MCF 10A (cell line): ENCODE results near the gene LSM12. TPM values are rescaled to one million over a fixed set of nuclear protein-coding genes. Genes with fewer than 3 reads are reported as not detected.

Experiments used
- BruUV-seq: library from RNA; stranded (reverse); fragments of 400-500 nt; replicated peaks from 2 replicates; lab custom pipeline; 2021; lab: Mats Ljungman, UMichigan
- CTCF ChIA-PET: fragments of 300-600 bp; sonication (Branson Sonifier 250); formaldehyde crosslinking; extraction: SDS; loops from one replicate; lab custom pipeline; 2021; ENCODE audit warnings: antibody characterized with exemption, inconsistent platforms; lab: Yijun Ruan, JAX
- POLR2A ChIA-PET: fragments of 300-600, 350-650 bp; sonication (Branson Sonifier 250); formaldehyde crosslinking; extraction: SDS; loops from one replicate; lab custom pipeline; 2020; ENCODE audit warnings: antibody characterized with exemption, inconsistent platforms; lab: Yijun Ruan, JAX
- DNase-seq: peaks from one replicate; pipeline ENCODE4 v3.0.0-alpha.2; 2018; ENCODE audit not compliant: unreplicated experiment
- H3K27ac Mint-ChIP-seq: one replicate; pipeline ENCODE4 v1.8.0; 2022; ENCODE audit warnings: mild to moderate bottlenecking, low read depth, mixed read lengths; ENCODE audit not compliant: unreplicated experiment
- H3K27me3 Mint-ChIP-seq: one replicate; pipeline ENCODE4 v1.8.0; 2022; ENCODE audit warnings: mixed read lengths; ENCODE audit not compliant: insufficient read depth, unreplicated experiment
- H3K36me3 Mint-ChIP-seq: one replicate; pipeline ENCODE4 v1.8.0; 2022; ENCODE audit warnings: mild to moderate bottlenecking, moderate library complexity, mixed read lengths; ENCODE audit not compliant: insufficient read depth, unreplicated experiment
- H3K4me1 Mint-ChIP-seq: one replicate; pipeline ENCODE4 v1.8.0; 2022; ENCODE audit warnings: mixed read lengths; ENCODE audit not compliant: insufficient read depth, unreplicated experiment
- H3K4me3 Mint-ChIP-seq: one replicate; pipeline ENCODE4 v1.8.0; 2022; ENCODE audit warnings: mild to moderate bottlenecking, moderate library complexity, mixed read lengths; ENCODE audit not compliant: unreplicated experiment
- H3K9me3 Mint-ChIP-seq: one replicate; pipeline ENCODE4 v1.8.0; 2022; ENCODE audit warnings: mixed read lengths; ENCODE audit not compliant: unreplicated experiment
- CTCF ChIP-seq: fragments of 200-600 bp; IDR thresholded peaks from one replicate; pipeline ENCODE4 v1.8.0; 2022; ENCODE audit warnings: antibody characterized with exemption, mild to moderate bottlenecking; ENCODE audit not compliant: unreplicated experiment
- intact Hi-C: fragments of 100-400 bp; cut with micrococcal nuclease; formaldehyde crosslinking; loops from 2 replicates; pipeline ENCODE4 v1.14.1; 2022
- total RNA-seq: library from RNA; stranded (reverse); gene quantifications from 2 replicates; pipeline ENCODE4 v1.2.3, GENCODE V29; 2022

LSM12 gene
- total RNA-seq, 1 experiment from 2014 or later = 101 TPM

- Mint-ChIP-seq H3K27ac (no peak overlapping the region), H3K9me3 (no peaks in the 10 kb centered on the region), H3K27me3 (no peaks in the 10 kb centered on the region), H3K36me3 (peaks cover 20% of the 10 kb centered on the region), H3K4me1 (peaks cover 6% of the 10 kb centered on the region), H3K4me3 (no peak overlapping the region)
- no peak for TF ChIP-seq CTCF
- ChIA-PET POLR2A (interaction anchor here (0.8 to 1.1 kb wide), 2 partner anchors 24 to 44 kb away, joined by 3 to 4 read pairs; no protein-coding TSS in a partner anchor), CTCF (interaction anchor here (0.5 to 0.7 kb wide), 2 partner anchors 90 to 233 kb away, joined by 3 read pairs; no protein-coding TSS in a partner anchor)
- DNase-seq = no peak
- no TSS peak for BruUV-seq
- intact Hi-C loops = no loop called here
Measured at GRCh38 chr17:44113382-44113781, 46.9 kb upstream of the LSM12 start.

GRCh38 chr17:44112284-44113280 lies 46.1 kb upstream of the LSM12 start:
- no peaks in the 10 kb centered on the region for H3K9me3 Mint-ChIP-seq
- POLR2A ChIA-PET = interaction anchor here (0.8 to 1.6 kb wide), 4 partner anchors 10 to 43 kb away, joined by 3 to 10 read pairs (median 4); partner anchors contain the start of gene HDAC5

GRCh38 chr17:44111777-44112176 lies 45.3 kb upstream of the LSM12 start:
- no peak overlapping the region for H3K27ac Mint-ChIP-seq
- POLR2A ChIA-PET = interaction anchor here (1.0 to 1.6 kb wide), 3 partner anchors 11 to 45 kb away, joined by 3 to 10 read pairs (median 4); partner anchors contain the start of genes HDAC5 and LSM12
- BruUV-seq = no TSS peak

More at GRCh38 chr17:44112284-44113280, 46.1 kb upstream of the LSM12 start:
- H3K36me3 Mint-ChIP-seq = peaks cover 20% of the 10 kb centered on the region
- peaks cover 8% of the 10 kb centered on the region for H3K4me1 Mint-ChIP-seq
- DNase-seq = no peak
- no TSS peak for BruUV-seq
- H3K4me3 Mint-ChIP-seq = no peak overlapping the region
- H3K27ac Mint-ChIP-seq = no peak overlapping the region
- TF ChIP-seq CTCF = no peak
- CTCF ChIA-PET = interaction anchor here (1.4 kb wide), 1 partner anchor 57 kb away, joined by 5 read pairs; no protein-coding TSS in a partner anchor
- no peaks in the 10 kb centered on the region for H3K27me3 Mint-ChIP-seq
- intact Hi-C loops = no loop called here

More at GRCh38 chr17:44111777-44112176, 45.3 kb upstream of the LSM12 start:
- intact Hi-C loops = no loop called here
- TF ChIP-seq CTCF = no peak
- H3K9me3 Mint-ChIP-seq = no peaks in the 10 kb centered on the region
- DNase-seq = no peak
- no peak overlapping the region for H3K4me3 Mint-ChIP-seq
- H3K27me3 Mint-ChIP-seq = no peaks in the 10 kb centered on the region
- H3K4me1 Mint-ChIP-seq = peaks cover 11% of the 10 kb centered on the region
- CTCF ChIA-PET = interaction anchor here (0.9 to 1.4 kb wide), 2 partner anchors 57 to 168 kb away, joined by 3 to 5 read pairs; no protein-coding TSS in a partner anchor
- H3K36me3 Mint-ChIP-seq = peaks cover 20% of the 10 kb centered on the region
